ENCODE data around the gene NUDT7.

NUDT7 gene

DNA sequence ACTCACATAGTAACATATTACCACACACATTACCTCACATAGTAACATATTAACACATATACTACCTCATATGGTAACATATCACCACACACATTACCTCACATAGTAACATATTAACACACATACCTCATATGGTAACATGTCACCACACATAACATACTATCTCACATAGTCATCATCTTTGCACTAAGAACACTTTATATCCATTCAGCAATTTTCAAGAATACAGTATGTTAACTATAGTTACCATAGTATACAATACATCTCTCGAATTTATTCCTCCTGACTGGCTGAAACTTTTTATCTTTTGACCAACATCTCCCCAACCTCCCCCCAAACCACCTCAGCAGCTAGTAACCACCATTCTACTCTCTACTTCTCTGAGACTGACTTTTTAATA is 7.6 kb downstream of the NUDT7 start:
- no peak for DNase-seq (ENCODE audit: low read depth)

DNA sequence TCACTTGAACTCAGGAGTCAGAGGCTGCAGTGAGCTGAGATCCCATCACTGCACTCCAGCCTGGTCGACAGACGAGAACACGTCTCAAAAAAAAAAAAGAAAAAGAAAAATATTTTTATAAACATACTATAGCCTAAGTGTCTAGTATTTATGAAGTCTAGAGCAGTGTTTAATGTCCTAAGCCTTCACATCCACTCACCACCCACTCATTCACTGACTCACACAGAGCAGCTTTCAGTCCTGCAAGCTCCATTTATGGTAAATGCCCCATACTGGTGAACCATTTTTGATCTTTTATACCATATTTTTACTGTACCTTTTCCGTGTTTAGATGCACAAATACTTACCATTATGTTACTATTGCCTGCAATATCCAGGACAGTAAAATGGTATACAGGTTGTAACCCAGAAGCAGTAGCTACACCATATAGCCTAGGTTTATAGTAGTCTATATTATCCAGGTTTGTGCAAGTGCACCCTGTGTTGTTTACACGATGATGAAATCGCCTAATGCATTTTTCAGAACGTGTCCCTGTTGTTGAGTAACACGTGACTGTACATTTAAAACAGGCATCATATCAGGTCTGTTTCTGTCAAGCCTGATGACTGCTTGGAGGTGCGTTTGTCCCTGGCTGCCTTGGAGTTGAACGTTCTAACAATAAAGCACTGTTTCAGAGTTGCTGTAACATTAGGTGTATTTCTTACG is 10.1 kb downstream of the NUDT7 start:
- no peak for DNase-seq (ENCODE audit: low read depth)

DNA sequence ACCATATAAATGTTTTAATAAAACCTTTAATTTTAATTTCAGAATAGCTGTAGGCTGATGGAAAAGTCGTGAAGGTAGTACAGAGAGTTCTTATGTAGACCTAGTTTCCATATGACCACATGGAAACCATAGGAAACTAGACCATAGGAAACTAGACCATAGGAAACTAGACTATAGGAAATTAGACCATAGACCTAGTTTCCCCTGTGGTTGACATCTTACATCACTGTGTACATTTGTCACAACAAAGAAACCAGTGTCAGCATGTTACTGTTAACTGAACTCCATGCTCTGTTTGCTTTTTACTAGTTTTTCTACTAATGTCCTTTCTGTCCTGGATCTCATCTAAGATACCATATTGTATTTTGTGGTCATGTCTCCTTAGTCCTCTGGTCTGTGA is 14.6 kb downstream of the NUDT7 start:
- DNase-seq (ENCODE audit: low read depth) = no peak

DNA sequence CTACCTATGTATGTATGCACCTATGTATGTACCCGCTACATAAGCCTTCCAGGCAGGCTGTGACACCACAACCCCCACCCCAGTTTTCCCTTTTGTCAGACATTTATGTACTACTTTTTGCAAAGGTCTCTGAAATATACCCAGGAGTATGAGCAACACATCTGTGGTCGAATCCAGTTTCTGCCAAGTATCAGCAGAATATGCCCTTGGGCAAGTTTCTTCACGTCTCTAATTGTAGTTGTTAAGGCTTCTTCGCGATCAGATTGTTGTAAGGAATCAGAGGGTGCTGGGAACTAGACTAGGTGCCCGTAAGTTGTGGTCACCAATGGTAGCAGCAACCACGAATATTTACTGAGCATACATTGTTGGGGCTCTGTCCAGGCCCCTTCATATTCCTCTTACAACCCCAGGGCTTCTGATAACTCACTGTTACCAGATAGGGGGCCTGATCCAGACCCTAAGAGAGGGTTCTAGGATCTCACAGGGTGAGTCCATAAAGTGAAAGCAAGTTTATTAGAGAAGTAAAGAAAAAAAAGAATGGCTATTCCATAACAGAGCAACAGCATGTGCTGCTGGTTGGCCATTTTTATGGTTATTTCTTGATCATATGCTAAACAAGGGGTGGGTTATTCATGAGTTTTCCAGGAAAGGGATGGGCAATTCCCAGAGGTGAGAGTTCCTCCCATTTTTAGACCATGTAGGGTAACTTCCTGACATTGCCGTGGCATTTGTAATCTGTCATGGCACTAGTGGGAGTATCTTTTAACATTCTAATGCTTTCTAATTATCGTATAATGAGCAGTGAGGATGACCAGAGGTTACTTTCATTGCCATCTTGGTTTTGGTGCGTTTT is 16.6 kb downstream of the NUDT7 start:
- no peak for DNase-seq (ENCODE audit: low read depth)

DNA sequence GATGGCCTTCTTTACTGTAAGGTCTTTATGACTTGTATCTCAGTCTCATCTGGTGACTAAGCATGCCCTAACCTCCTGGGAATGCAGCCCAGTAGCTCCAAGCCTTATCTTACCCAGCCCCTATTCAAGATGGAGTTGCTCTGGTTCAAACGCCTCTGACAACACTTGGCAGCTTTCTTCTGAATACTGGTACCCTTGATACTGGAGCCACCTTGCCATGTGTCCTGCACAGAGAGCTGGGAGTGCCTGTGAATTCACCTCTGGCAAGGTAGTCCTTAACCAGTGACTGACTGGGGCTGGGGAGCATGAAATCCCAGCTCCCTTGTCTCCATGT is 17.2 kb downstream of the NUDT7 start:
- DNase-seq (ENCODE audit: low read depth) = no peak

DNA sequence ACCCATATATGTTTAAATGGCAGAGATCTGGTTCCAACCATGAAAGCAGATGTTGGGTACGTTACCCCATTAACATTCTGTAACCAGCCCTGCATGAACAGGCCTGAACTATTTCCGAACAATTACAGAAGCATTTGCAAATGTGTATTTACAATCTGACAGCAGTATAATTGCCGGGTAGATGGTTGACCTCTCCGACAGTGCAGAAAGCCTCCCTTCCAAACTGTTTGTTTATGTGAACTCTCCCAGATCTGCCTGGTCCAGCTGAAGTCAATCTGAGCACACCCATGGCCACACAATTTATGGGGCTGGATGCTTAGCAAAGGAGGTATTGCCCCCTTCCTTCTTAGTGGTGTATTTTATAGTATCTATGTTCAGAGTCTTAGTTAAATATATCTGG is 21.8 kb downstream of the NUDT7 start:
- no peak for DNase-seq (ENCODE audit: low read depth)

DNA sequence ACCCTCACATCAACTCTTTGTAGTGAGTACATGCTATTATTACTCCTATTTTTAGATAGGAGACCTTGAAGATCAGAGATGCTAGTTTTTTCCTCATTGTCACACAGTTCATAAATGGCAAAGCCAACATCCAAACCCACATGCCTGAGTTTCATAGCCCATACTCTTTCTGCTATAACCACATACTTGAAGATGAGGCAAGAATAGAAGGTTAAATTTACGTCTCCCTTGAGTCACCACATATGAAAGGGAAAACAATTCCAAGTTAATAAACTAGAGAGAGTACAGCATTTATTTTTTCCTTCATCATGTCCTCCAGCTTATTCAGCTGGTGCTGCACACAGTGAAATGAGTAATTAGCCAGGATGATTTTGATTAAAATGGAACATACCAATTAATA is 23.7 kb downstream of the NUDT7 start:
- DNase-seq (ENCODE audit: low read depth) = no peak

DNA sequence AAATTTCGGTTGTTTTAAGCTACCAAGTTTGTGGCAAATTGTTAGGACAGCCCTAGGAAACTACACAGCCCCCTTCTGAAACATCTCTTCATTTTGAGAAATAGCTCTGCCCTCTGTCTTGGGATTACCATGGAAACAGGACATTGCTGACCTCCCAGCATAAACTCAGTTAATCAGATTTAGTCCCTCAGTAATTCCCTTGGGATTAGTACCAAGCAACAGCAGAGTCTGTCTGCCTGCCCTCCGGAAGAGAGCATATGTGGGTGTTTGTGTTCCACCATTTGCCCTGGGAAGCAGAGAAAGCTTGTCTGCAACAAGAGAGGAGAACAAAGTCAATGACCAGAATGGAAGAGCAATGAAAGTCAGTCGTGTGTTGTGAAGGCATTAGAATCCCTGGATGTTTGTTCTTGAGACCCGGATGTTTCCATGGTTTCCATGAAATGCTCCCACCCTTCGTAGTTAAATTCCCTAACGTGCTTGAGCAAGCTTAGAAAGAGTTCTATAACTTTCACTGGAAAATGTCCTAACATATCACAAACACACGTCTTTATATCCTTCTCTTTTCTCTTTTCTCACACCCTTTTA is 26.2 kb downstream of the NUDT7 start:
- no peak for DNase-seq (ENCODE audit: low read depth)

DNA sequence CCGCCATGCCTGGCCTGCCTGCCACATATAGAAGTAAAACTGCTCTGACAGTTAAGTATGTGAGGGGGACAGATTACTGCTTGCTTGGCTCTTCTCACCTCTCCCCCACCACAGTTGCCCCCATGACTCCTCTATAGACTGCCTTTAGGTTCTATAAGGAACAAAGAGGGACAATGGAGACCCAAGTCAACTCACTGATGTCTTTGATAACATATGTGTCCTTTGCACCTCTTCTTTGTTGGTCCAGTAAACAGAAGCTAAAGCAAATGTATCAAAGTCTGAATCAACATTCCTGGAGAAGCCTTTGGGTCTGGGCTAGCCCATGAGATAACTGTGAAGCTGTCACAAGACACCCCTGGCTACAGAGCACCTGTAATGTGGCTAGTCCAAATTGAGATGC is 27.1 kb downstream of the NUDT7 start:
- DNase-seq (ENCODE audit: low read depth) = no peak

DNA sequence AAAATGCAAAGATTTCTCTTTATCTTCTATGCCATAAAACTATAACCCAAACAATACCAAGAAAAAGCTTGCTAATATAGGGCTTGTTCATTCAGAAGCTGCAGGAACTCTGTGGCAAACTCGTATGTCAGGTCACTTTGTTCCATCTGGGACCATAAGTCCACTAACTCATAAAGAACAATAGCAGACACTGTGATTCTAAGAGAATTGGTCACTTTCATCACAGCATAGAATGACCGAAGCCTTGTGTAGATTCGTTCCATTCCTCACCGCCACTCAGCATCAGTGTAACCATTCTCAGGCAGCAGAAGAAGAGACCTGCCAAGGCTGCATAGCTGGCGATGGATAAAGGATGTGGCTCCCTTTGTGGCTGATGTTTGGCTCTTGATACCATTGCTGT is 35.7 kb downstream of the NUDT7 start:
- DNase-seq (ENCODE audit: low read depth) = no peak

DNA sequence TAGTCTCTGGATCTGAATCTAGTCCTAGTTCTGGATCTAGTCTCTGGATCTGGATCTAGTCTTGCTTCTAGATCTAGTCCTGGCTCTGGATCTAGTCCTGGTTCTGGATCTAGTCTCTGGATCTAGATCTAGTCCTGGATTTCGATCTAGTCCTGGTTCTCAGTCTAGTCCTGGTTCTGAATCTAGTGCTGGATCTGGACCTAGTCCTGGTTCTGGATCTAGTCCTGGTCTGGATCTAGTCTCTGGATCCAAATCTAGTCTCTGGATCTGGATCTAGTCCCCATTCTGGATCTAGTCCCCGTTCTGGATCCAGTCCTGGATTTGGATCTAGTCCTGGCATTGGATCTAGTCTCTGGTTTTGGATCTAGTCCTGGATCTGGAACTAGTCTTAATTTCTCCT is 36.2 kb downstream of the NUDT7 start:
- DNase-seq (ENCODE audit: low read depth) = no peak

DNA sequence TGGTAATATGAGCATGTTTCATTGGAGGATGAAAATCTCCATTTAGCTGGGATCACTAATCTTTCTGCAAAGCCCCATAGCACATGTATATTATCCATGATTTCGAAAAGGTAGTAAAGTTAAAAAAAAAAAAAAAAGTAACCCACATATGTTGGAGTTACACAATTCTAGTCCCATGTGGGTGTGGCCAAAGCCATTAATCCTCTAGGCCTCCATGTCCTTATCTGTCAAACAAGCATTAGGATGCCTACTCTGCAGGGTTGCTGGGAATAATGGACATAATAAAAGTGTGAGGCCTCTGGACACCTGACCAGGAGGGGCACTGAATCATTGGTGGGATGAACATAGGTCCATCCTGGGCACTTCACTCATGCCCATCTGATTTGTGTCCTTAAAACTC is 36.9 kb downstream of the NUDT7 start:
- DNase-seq (ENCODE audit: low read depth) = no peak

DNA sequence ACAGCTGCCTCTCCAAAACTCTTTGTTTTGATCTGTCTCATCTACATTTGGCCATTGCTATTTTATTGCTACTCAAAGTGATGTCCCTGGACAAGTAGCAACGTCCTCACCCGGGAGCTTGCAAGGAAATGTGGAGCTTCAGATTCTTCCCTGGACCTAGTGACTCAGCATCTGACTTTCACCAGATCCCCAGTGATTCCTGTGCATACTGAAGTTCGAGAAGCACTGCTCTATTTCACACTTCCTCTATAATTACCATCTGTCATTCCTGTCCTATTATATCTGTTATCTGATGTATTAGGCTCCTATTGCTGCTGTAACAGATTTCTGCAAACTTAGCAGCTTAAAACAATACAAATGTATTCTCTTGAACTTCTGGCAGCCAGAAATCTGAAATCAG is 37.5 kb downstream of the NUDT7 start:
- no peak for DNase-seq (ENCODE audit: low read depth)

DNA sequence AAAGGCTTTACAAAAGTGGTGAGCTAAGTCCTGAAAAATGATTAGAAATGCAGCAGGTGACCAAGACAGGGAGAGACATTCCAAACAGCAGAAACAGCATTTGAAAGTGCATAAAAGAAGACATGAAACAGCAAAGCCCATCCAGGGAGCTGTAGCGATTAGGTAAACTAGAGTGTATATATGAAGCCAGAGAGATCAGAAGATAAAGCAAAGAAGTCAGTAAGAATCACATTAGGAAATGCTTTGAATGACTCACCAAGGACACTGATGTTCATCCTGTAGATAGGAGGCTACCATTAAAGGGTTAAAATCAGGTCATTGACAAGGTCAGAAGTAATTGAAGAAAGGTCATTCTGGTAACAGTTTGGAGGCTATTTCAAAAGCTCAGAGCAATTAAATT is 38.5 kb downstream of the NUDT7 start:
- DNase-seq (ENCODE audit: low read depth) = no peak

DNA sequence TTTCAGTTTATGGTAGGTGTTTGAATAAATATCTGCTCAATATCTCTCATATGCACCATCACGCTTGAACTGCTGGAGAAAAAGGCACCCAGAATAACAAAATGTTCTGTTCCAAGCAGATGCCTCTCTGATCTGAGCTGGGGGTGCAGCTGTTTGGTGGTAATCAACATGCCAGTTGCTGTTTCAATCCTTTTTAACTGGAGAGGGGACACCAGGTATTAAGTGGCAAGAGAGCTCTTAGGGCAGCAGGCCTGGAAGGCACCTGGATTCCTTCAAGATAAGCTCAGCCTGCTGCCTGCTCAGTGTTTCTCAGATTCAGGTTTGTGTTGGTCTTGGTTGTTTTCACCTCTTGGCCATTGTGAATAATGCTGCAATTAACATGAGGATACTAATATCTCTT is 38.9 kb downstream of the NUDT7 start:
- no peak for DNase-seq (ENCODE audit: low read depth)

DNA sequence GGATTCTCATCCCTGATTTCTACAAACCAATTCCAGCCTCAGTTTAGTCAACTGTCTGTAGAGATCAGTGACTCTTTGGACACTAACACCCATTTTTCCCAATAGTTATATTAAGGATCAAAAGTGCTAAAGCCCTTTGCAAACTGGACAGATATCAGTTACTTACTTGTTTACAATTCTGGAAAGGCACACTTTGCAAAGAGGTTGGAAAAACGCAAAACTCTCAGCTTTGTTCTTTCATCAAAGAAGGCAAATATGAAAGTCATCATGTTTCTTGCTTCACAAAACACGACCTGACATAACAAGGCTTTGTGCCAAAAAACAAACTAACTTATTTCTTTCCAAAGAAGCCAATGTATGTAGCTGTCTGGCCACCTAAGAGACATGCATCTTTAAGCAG is 39.9 kb downstream of the NUDT7 start:
- no peak for DNase-seq (ENCODE audit: low read depth)

DNA sequence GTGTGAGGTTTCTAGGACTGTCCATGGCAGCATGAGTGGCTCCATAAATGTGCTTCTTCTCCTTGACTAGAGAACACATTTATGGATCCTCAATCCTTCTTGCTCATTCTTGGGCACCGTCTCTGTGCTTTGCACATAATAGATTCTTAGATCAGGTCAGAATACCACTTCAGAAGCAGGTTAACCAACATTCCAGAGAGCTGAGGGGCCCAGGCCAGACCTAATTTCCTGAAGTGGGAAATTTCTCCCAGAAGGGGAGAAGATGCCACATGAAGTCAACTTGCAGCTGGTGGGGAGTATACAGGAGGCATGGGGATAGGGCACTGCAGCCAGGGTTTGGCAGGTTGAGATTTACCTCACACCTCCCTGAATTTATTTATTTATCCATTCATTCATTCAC is 41.7 kb downstream of the NUDT7 start:
- no peak for DNase-seq (ENCODE audit: low read depth)

DNA sequence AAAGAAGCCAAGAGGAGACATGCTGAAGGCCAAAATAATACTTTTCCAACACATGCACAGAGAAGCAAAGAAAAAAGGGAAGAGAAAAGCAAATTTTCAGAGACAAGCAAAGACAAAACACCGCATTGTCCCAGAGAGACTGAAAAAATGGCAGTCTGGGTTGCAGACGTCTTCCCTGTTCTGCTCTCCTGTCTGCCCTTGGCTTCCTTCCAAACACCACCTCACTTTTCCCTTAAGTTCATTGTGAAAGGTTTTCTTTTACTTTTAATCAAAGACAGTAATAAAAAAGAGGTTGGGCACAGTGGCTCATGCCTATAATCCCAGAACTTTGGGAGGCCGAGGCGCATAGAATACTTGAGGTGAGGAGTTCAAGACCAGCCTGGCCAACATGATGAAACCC is 44.9 kb downstream of the NUDT7 start:
- no peak for DNase-seq (ENCODE audit: low read depth)

DNA sequence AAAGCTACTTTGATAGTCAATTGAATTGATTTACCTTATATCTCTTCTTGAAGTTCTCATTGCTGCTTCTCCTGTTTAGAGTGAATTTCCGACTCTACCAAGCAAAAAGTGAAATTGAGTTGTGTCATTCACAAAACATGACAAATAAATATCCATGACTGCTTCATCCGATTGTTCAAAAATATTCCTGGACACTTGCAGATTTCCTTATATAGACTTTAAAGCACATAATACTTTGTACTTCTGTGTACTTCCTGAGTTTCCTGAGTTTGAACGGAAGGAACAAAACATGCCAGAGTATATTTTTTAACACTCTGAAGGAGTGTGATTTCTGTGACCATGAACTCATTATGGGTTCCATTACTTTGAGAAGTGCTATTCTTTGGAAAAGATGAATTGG is 45.5 kb downstream of the NUDT7 start:
- no peak for DNase-seq (ENCODE audit: low read depth)

DNA sequence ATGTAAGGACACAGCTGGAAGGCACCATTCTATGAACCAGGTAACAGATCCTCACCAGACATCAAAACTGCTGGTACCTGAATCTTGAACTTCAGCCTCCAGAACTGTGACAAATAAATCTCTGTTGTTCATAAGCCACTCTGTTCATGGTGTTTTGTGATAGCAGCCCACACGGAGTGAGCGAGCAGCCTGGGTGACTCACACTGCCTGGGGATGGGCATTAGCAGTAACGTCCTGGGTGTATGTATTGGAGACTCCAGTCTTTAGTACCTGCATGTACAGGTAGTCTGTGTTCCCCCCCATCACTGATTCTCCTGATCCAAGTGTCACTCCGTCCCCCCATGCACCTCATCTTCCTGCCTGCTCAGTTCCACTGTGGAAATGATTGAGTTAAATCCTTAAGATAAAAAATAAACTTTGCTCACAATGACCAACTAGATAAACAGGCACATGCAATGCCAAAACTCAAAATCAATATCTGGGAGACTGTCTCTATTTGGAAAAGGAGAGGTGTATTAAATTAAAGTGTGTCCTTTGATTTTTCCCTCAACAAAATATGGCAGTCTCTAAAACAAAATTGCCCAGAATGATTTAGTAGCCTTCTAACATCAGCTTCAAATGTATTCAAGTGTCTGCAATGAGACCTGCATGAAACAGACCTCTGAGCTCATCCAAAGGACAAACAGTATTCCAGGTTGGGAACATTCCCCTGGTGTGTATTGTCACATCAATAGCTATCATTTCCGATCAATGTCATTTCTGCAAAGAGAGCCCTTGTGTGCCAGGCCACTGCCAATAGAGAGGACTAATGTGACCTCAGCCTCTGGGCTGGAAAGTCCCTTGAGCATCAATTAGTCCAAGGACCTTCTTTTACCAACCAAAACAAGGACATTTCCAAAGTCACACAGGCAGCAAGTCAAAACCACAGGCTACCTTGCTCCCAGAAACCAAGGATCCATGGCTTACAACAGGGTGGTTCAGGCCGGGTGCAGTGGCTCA is 53.9 kb downstream of the NUDT7 start:
- DNase-seq (ENCODE audit: low read depth) = no peak

DNA sequence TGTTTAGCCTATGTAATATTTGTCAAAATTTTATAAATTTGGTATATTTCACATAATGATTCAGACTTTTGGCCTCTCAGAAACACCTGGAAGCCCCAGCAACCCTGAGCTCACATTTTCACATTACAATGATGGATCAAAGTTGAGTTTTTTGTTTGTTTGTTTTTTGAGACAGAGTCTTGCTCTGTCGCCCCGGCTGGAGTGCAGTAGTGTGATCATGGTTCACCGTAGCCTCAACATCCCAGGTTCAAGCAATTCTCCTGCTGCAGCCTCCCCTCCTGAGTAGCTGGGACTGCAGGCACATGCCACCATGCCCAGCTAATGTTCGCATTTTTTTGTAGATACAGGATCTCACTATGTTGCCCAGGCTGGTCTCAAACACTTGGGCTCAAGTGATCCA is 55.4 kb downstream of the NUDT7 start:
- no peak for DNase-seq (ENCODE audit: low read depth)

DNA sequence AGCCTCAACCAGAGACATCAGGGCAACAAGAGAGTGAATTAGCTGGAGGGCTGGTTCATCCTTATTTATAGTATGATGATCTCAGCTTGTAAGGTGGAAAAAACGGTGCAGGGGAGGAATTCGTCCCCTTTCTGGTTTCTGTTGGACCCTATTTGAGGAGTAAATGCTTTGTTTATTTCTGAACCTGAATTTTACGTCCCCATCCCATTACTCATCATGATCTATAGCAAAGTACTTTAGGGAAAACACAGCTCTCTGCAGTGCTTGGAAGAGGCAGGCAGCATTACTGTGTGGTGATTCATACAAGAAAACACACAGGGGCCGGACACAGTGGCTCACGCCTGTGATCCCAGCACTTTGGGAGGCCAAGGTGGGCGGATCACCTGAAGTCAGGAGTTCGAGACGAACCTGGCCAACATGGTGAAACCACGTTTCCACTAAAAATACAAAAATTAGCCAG is 58.1 kb downstream of the NUDT7 start:
- DNase-seq (ENCODE audit: low read depth) = no peak

Data from stimulated activated CD8-positive, alpha-beta memory T cell treated with anti-CD3 and anti-CD28 coated beads, Interleukin-12 subunit alpha, Interleukin-12 subunit beta, amount 100 ng/mL, for 1 hour (primary cell).